Measurements from ENCODE around the gene VPS37C. TPM values are rescaled to one million over a fixed set of nuclear protein-coding genes. Genes with fewer than 3 reads are reported as not detected.
A peak's percentile ranks its signal among the peaks of the same experiment; 100 is the strongest.

Gene VPS37C
- total and polyA plus RNA-seq, 2 of the 13 experiments (the other 11 are each of a cell fraction or from before 2014, with no cell fraction given): 7.5 to 8.8 TPM

DNA sequence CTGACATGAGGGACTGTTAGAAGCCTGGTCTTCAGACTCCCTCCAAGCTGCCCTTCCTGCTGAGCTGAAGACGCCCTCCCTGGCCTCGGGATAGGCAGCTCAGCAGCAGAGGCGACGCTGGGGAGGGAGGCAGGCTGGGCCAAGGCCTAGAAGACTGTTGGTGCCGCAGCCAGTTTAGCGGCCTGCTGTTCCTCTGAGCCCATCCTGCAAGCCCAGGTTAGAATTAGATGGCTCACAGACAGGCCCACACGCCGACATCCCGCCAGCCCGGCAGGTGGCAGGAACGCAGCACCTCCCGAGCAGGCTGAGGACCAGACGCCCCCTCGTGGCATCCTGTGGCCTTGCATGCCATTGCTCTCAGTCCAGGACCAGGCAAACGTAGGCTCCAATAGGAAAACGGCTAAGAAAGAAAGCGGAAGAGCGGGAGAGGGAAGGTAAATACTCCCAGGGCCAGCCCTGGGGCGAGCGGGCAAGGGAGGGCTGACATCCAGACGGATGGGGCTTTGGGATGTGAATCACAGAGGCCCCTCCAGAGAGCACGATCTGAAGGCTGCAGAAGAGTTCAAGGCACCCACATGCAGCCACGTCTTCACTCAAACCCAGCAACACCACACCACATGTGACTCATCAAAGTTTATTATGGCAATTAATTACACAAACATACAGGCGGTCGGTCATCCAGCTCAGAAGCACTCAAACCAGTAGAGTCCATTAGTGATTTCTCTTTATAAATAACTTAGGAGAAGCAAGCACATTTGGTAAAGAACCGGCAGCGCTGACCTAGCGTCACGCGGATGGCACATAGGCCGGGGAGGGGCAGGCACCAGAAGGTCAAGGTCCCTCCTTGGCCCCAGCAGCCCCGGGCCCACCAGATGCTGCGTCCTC is 31.3 kb downstream of the VPS37C start (continued):
- TF ChIP-seq THYN1 (CRISPR knock-in tag; IDR thresholded peaks at IDR 0.05; ENCODE audit: borderline replicate concordance, low read depth) (no peak), PCBP1 (IDR thresholded peaks at IDR 0.05; ENCODE audit: borderline replicate concordance, low read depth, low read length) (no peak), AGO1 (IDR thresholded peaks at IDR 0.05; ENCODE audit: low read depth, low read length, poor library complexity, severe bottlenecking) (peak; percentile 82), ZNF17 (CRISPR knock-in tag; IDR thresholded peaks at IDR 0.05) (no peak), SMC3 (IDR thresholded peaks at IDR 0.05; ENCODE audit: low read length) (peak; percentile 86), ZNF883 (CRISPR knock-in tag; IDR thresholded peaks at IDR 0.05; ENCODE audit: not compliant biosample characterization) (no peak), ZFYVE20 (CRISPR knock-in tag; IDR thresholded peaks at IDR 0.05; ENCODE audit: borderline replicate concordance, low read depth) (no peak), ARHGAP35 (CRISPR knock-in tag; IDR thresholded peaks at IDR 0.05; ENCODE audit: borderline replicate concordance) (peak; percentile 59; the same call in 1 of the 2 replicates), HHEX (CRISPR knock-in tag; IDR thresholded peaks at IDR 0.05) (no peak), ELF3 (CRISPR knock-in tag; IDR thresholded peaks at IDR 0.05) (peak; percentile 70; the same call in 1 of the 2 replicates), YY1 (IDR thresholded peaks at IDR 0.05; ENCODE audit: insufficient read depth, insufficient replicate concordance, low read depth, low read length) (peak; percentile 81), AGO2 (optimal IDR thresholded peaks at IDR 0.05; ENCODE audit: low read depth, low read length) (peak; percentile 87), ZNF34 (CRISPR knock-in tag; IDR thresholded peaks at IDR 0.05; ENCODE audit: borderline replicate concordance) (no peak), PATZ1 (CRISPR knock-in tag; IDR thresholded peaks at IDR 0.05) (peak; percentile 70), FOXM1 (CRISPR knock-in tag; IDR thresholded peaks at IDR 0.05) (peak; percentile 45; the same call in 1 of the 2 replicates), HOMEZ (CRISPR knock-in tag; IDR thresholded peaks at IDR 0.05; ENCODE audit: low read depth) (peak; percentile 62; the same call in 1 of the 2 replicates), SMAD1 (CRISPR knock-in tag; IDR thresholded peaks at IDR 0.05; ENCODE audit: borderline replicate concordance, low read depth) (no peak), ZNF501 (CRISPR knock-in tag; IDR thresholded peaks at IDR 0.05) (peak; percentile 82; the same call in 1 of the 2 replicates), ZMYM4 (CRISPR knock-in tag; IDR thresholded peaks at IDR 0.05) (peak; percentile 97), PHB2 (IDR thresholded peaks at IDR 0.05; ENCODE audit: partially characterized antibody) (no peak), SMAD3 (CRISPR knock-in tag; IDR thresholded peaks at IDR 0.05) (peak; percentile 84; the same call in 1 of the 2 replicates), ZNF468 (CRISPR knock-in tag; IDR thresholded peaks at IDR 0.05) (no peak)
- TF ChIP-seq, protein P1, sequence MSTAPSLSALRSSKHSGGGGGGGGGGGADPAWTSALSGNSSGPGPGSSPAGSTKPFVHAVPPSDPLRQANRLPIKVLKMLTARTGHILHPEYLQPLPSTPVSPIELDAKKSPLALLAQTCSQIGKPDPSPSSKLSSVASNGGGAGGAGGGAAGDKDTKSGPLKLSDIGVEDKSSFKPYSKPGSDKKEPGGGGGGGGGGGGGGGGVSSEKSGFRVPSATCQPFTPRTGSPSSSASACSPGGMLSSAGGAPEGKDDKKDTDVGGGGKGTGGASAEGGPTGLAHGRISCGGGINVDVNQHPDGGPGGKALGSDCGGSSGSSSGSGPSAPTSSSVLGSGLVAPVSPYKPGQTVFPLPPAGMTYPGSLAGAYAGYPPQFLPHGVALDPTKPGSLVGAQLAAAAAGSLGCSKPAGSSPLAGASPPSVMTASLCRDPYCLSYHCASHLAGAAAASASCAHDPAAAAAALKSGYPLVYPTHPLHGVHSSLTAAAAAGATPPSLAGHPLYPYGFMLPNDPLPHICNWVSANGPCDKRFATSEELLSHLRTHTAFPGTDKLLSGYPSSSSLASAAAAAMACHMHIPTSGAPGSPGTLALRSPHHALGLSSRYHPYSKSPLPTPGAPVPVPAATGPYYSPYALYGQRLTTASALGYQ (CRISPR knock-in tag; IDR thresholded peaks at IDR 0.05): peak; percentile 52; the same call in 1 of the 2 replicates

All from HepG2 (cell line).